ENCODE measurements around the gene OR51D1.

- TF ChIP-seq TARDBP (IDR thresholded peaks at IDR 0.05) (no peak), FOXK2 (IDR thresholded peaks at IDR 0.05) (no peak), FOXM1 (IDR thresholded peaks at IDR 0.05; ENCODE audit: borderline replicate concordance) (no peak), SP1 (IDR thresholded peaks at IDR 0.05) (no peak), SUZ12 (IDR thresholded peaks at IDR 0.05) (no peak), BHLHE40 (IDR thresholded peaks at IDR 0.05; ENCODE audit: borderline replicate concordance) (no peak), LEF1 (IDR thresholded peaks at IDR 0.05; ENCODE audit: borderline replicate concordance) (no peak), ZNF384 (IDR thresholded peaks at IDR 0.05) (no peak), ELF4 (IDR thresholded peaks at IDR 0.05) (no peak)
Observed at GRCh38 chr11:4654635-4655369, 17.5 kb downstream of the OR51D1 start.

Measured in HEK293T (cell line).